Psoas muscle (tissue), 8 donors: ENCODE measurements around the gene DNAH3. TPM values are rescaled to one million over a fixed set of nuclear protein-coding genes. Genes with fewer than 3 reads are reported as not detected.

Source experiments
- ATAC-seq, 4 donors: fragments of 200-7000 bp; cut with Tn5 transposase; one replicate each; pipeline ENCODE4 v1.9.1; 2020; ENCODE audit warnings: moderate library complexity in 3 of 4, mild to moderate bottlenecking in 2 of 4
- DNase-seq, 2 donors: peaks; one replicate each; pipeline ENCODE4 v3.0.0-alpha.2; 2020
- H3K27ac ChIP-seq: fragments of 200-600 bp; one replicate; pipeline ENCODE4 v1.8.0; 2022
- H3K27me3 ChIP-seq, 3 donors: fragments of 200-600 bp in 1 of 3; one replicate each; pipeline versions ENCODE4 v1.6.1 to v1.8.0; 2013 to 2022; ENCODE audit warnings: low read length in 2 of 3, mild to moderate bottlenecking in 2 of 3, moderate library complexity in 1 of 3; ENCODE audit not compliant: insufficient read depth in 3 of 3
- H3K36me3 ChIP-seq, 2 donors: fragments of 200-600 bp in 1 of 2; one replicate each; pipeline versions ENCODE4 v1.6.1 to v1.8.0; 2013 to 2022; ENCODE audit warnings: low read depth in 1 of 2, mild to moderate bottlenecking in 1 of 2, moderate library complexity in 1 of 2; ENCODE audit not compliant: insufficient read depth in 1 of 2
- H3K4me1 ChIP-seq: fragments of 200-600 bp; one replicate; pipeline ENCODE4 v1.8.0; 2022
- H3K4me3 ChIP-seq: fragments of 200-600 bp; one replicate; pipeline ENCODE4 v1.8.0; 2022; ENCODE audit warnings: mild to moderate bottlenecking
- H3K9me3 ChIP-seq: fragments of 200-600 bp; one replicate; pipeline ENCODE4 v1.8.0; 2022
- WGBS, 3 donors: extraction: QIAGEN DNeasy Blood & Tissue Kit; methylation state at CpG; one replicate each; pipeline versions ENCODE4 v1.1.6 to v1.1.7; 2013; 5-methylcytosine and 5-hydroxymethylcytosine counted together
- intact Hi-C, 2 donors: fragments of 100-400 bp; cut with DNase I; formaldehyde crosslinking; loops; one replicate each; pipeline versions ENCODE4 v1.11.0 to v1.14.2; 2022
- polyA plus RNA-seq, 3 donors: library from polyadenylated mRNA; stranded (reverse); fragments of 200-250 nt; gene quantifications; one replicate each; pipeline ENCODE4 v1.2.3, GENCODE V29; 2013
- total RNA-seq, 4 donors: library from RNA; stranded (reverse); fragmentation: NEBNext Ultra II Directional in 2 of 4; extraction: Animal tissue kit (Norgen Biotek cat#: 25700) in 2 of 4; gene quantifications; one replicate each; pipeline versions ENCODE4 v1.2.1 to v1.2.4, GENCODE V29; 2021 to 2023
- TF ChIP-seq, protein P1 (sequence below): fragments of 200-600 bp; IDR thresholded peaks from one replicate; pipeline ENCODE4 v1.8.0; 2022; ENCODE audit warnings: antibody characterized with exemption
- donor health status: healthy with polysubstance abuse.
- donor health status: DM: no; HTN: no; CAD: no; lungs with moderate emphysema.
- donor health status: Bipolar disorder and iron deficiency.
- donor health status: healthy.
- donor health status: DM: yes; HTN: yes; CAD: no.
- donor health status: DM: no; HTN: no; CAD: no.
- donor health status: DM: no; HTN: no; CAD: no.
- donor health status: DM: yes; HTN: yes; CAD: no.

DNAH3 gene
- total and polyA plus RNA-seq, 7 donors = 0.01 to 2.1 (median 0.17) TPM; not detected in 1

GRCh38 chr16:21075252-21075651 is 75.4 kb downstream of the DNAH3 start:
- Histone ChIP-seq H3K27ac (no peak overlapping the region), H3K4me1 (no peaks in the 10 kb centered on the region), H3K4me3 (no peak overlapping the region), H3K27me3 (no peaks in the 10 kb centered on the region), H3K36me3 (no peaks in the 10 kb centered on the region), H3K9me3 (no peaks in the 10 kb centered on the region)
- DNase-seq = no peak
- TF ChIP-seq, protein P1, sequence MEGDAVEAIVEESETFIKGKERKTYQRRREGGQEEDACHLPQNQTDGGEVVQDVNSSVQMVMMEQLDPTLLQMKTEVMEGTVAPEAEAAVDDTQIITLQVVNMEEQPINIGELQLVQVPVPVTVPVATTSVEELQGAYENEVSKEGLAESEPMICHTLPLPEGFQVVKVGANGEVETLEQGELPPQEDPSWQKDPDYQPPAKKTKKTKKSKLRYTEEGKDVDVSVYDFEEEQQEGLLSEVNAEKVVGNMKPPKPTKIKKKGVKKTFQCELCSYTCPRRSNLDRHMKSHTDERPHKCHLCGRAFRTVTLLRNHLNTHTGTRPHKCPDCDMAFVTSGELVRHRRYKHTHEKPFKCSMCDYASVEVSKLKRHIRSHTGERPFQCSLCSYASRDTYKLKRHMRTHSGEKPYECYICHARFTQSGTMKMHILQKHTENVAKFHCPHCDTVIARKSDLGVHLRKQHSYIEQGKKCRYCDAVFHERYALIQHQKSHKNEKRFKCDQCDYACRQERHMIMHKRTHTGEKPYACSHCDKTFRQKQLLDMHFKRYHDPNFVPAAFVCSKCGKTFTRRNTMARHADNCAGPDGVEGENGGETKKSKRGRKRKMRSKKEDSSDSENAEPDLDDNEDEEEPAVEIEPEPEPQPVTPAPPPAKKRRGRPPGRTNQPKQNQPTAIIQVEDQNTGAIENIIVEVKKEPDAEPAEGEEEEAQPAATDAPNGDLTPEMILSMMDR = no peak
- intact Hi-C loops = no loop called here
- ATAC-seq = peak in 3 of 4 donors; percentile 44 to 58 (median 50)
- 70 to 76% (median 73%) methylated on average over 7 of the region's 7 CpGs for WGBS, 3 donors

- intact Hi-C loops = no loop called here
Observed at GRCh38 chr16:21072976-21073375, 77.7 kb downstream of the DNAH3 start.

DNA sequence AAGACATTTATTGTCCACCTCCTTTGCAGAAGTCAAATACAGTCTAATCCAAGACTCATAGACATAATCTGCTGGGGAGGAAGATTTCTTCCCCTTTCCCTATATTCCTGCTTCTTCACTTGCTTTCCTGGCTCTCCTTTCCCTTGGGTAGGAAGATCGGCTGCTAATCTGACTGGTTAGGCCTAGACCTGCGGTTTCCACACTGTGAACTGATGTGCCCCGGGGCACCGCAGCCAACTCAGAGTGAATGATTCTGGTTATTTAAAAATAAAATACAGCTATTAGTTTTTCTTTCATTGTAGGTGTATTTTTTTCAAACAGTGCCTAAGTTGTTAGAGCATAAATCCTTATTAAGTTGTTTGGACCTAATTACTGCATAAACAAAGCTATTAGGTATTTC is 78.9 kb downstream of the DNAH3 start:
- DNase-seq (no peak), ATAC-seq (no peak)
- Histone ChIP-seq H3K9me3 (no peaks in the 10 kb centered on the region), H3K27ac (no peak overlapping the region), H3K36me3 (no peaks in the 10 kb centered on the region), H3K27me3 (no peaks in the 10 kb centered on the region), H3K4me3 (no peak overlapping the region), H3K4me1 (no peaks in the 10 kb centered on the region)
- 89 to 98% (median 93%) methylated on average over 4 of the region's 4 CpGs for WGBS, 3 donors
- TF ChIP-seq, protein P1 = no peak
- intact Hi-C loops = no loop called here

More at GRCh38 chr16:21072976-21073375, 77.7 kb downstream of the DNAH3 start:
- 90 to 100% (median 96%) methylated on average over 1 of the region's 1 CpG for WGBS, 3 donors
- no peaks in the 10 kb centered on the region for H3K36me3 ChIP-seq
- H3K27me3 ChIP-seq = no peaks in the 10 kb centered on the region
- DNase-seq = no peak
- H3K4me1 ChIP-seq = no peaks in the 10 kb centered on the region
- no peaks in the 10 kb centered on the region for H3K9me3 ChIP-seq
- no peak overlapping the region for H3K4me3 ChIP-seq
- ATAC-seq = no peak
- H3K27ac ChIP-seq = no peak overlapping the region
- TF ChIP-seq, protein P1 = no peak

- no peak overlapping the region for H3K27ac ChIP-seq
- TF ChIP-seq, protein P1 = no peak
- DNase-seq (no peak), ATAC-seq (no peak)
- no peaks in the 10 kb centered on the region for H3K4me1 ChIP-seq
- no peaks in the 10 kb centered on the region for H3K9me3 ChIP-seq
- no peaks in the 10 kb centered on the region for H3K27me3 ChIP-seq
- H3K36me3 ChIP-seq = no peaks in the 10 kb centered on the region
- WGBS, 3 donors = 74 to 87% (median 84%) methylated on average over 4 of the region's 4 CpGs
- H3K4me3 ChIP-seq = no peak overlapping the region
- intact Hi-C loops = no loop called here
Observed at GRCh38 chr16:21070564-21070963, 80.1 kb downstream of the DNAH3 start.

DNA sequence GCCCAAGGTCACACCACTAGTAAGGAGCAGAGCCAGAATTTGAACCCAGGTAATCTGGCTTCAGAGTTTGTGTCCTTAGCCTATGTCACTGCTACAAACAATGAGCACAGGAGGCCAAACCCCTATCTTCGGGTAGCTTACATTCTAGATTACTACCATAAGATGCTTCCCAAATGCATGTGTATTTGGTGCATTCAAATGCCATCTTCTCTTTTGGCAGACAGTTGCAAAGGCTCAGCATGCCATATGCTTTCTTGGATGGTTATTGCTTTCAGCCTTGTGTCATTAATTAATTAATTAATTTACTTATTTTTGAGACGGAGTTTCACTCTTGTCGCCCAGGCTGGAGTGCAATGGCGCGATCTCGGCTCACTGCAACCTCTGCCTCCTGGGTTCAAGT is 80.7 kb downstream of the DNAH3 start:
- H3K36me3 ChIP-seq = no peaks in the 10 kb centered on the region
- TF ChIP-seq, protein P1 = no peak
- DNase-seq (no peak), ATAC-seq (no peak)
- no peak overlapping the region for H3K4me3 ChIP-seq
- no peaks in the 10 kb centered on the region for H3K9me3 ChIP-seq
- no peaks in the 10 kb centered on the region for H3K4me1 ChIP-seq
- intact Hi-C loops = no loop called here
- no peak overlapping the region for H3K27ac ChIP-seq
- 91 to 94% (median 92%) methylated on average over 5 to 6 of the region's 6 CpGs for WGBS, 3 donors
- H3K27me3 ChIP-seq = no peaks in the 10 kb centered on the region
